ENCODE results near the gene NFATC2.
"Not testable (repeated sequence)": the region's sequence is repeated elsewhere in the genome, so short reads cannot be mapped to it uniquely, and the experiment has no call there.

Gene NFATC2

GRCh38 chr20:51469578-51470498 lies 72.7 kb downstream of the NFATC2 start:
- H3K27ac ChIP-seq (ENCODE audit: low read length), result peak overlapping the region; percentile 64
- peaks cover 22% of the 10 kb centered on the region for H3K4me1 ChIP-seq (ENCODE audit: control insufficient read depth, insufficient read depth, low read length)
- H3K4me3 ChIP-seq (ENCODE audit: low read length in 2 of 2), result no peak overlapping the region
- no peaks in the 10 kb centered on the region for H3K27me3 ChIP-seq (ENCODE audit: control insufficient read depth in 1 of 2, insufficient read depth in 2 of 2, low read length in 2 of 2)
- no peak overlapping the region for H3K9ac ChIP-seq (ENCODE audit: low read length in 2 of 2)
- H3K9me3 ChIP-seq (ENCODE audit: control insufficient read depth in 2 of 2, low read length in 2 of 2), result no peaks in the 10 kb centered on the region
- H3K36me3 ChIP-seq (ENCODE audit: control insufficient read depth in 2 of 2, insufficient read depth in 2 of 2, low read length in 2 of 2), result peaks cover 0 to 2% of the 10 kb centered on the region in 2 donors

DNA sequence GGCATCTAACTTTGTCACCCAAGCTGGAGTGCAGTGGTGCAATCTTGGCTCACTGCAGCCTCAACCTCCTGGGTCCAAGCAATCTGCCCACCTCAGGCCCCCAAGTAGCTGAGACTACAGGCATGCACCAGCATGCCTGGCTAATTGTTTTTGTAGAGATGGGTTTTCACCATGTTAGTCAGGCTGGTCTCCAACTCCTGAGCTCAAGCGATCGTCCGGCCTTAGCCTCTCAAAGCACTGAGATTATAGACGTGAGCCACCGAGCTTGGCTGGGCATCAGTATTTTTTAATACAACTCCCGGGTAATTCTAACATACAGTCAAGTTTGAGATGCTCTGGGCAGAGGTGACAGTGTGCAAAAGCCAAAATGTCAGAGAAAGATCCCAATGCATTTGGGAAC lies 73.5 kb downstream of the NFATC2 start:
- H3K9ac ChIP-seq (ENCODE audit: low read length in 2 of 2), result no peak overlapping the region
- no peaks in the 10 kb centered on the region for H3K27me3 ChIP-seq (ENCODE audit: control insufficient read depth in 1 of 2, insufficient read depth in 2 of 2, low read length in 2 of 2)
- no peak overlapping the region for H3K4me3 ChIP-seq (ENCODE audit: low read length in 2 of 2)
- peaks cover 22% of the 10 kb centered on the region for H3K4me1 ChIP-seq (ENCODE audit: control insufficient read depth, insufficient read depth, low read length)
- H3K9me3 ChIP-seq (ENCODE audit: control insufficient read depth in 2 of 2, low read length in 2 of 2), result no peaks in the 10 kb centered on the region
- peaks cover 0 to 2% of the 10 kb centered on the region in 2 donors for H3K36me3 ChIP-seq (ENCODE audit: control insufficient read depth in 2 of 2, insufficient read depth in 2 of 2, low read length in 2 of 2)
- H3K27ac ChIP-seq (ENCODE audit: low read length), result peak overlapping the region; percentile 64

DNA sequence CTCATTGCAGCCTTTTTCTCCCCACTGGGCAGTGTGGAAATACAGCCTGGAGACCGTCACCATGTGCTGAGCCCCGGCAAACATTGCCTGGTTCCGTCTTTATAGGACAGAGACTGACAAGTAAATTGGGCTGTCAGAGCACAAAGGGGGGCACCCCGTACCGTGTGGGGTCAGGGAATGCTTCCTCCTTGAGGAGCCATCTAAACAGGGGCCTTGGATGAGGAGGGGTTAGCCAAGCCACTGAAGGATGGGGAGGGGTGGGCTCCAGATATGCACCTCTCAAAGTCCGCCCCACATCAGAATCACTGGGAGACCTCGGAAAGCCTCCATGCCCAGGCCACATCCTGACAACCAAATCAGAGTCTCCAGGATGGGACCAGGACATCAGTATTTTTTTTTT lies 73.9 kb downstream of the NFATC2 start:
- peak overlapping the region in 1 of 2 donors; percentile 11 for H3K9ac ChIP-seq (ENCODE audit: low read length in 2 of 2)
- H3K4me1 ChIP-seq (ENCODE audit: control insufficient read depth, insufficient read depth, low read length), result peaks cover 22% of the 10 kb centered on the region
- peak overlapping the region; percentile 60 for H3K27ac ChIP-seq (ENCODE audit: low read length)
- H3K36me3 ChIP-seq (ENCODE audit: control insufficient read depth in 2 of 2, insufficient read depth in 2 of 2, low read length in 2 of 2), result peaks cover 0 to 2% of the 10 kb centered on the region in 2 donors
- no peaks in the 10 kb centered on the region for H3K27me3 ChIP-seq (ENCODE audit: control insufficient read depth in 1 of 2, insufficient read depth in 2 of 2, low read length in 2 of 2)
- no peak overlapping the region for H3K4me3 ChIP-seq (ENCODE audit: low read length in 2 of 2)
- H3K9me3 ChIP-seq (ENCODE audit: control insufficient read depth in 2 of 2, low read length in 2 of 2), result no peaks in the 10 kb centered on the region

DNA sequence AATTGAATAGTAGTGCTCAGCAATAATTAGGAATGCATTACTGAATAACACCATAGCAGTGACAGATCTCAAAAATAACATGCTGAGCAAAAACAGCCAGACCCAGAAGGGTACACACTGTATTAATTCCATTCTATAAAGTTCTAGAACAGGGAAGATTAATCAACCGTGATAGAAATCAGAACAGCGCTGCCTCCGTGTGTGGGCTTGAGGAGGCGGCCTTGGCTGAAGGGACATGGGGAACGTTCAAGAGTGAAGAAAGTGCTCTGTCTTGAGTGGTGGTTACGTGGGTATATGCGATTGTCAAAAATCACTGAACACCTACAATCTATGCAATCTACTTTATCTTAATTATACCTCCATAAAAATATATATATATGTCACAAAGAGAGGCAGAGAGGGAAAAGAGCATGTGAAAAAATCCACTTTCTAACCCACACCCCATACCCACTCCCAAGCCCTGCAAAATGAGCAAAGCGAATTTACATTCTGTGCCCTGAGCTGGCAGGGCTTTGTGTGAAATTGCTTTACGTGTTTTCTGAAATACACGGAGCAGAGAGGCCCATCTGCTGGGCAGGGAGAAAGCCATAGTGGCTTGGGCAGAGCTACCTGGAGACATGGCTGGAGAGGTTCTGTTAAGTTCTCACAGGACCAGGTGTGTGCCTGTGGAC lies 74.4 kb downstream of the NFATC2 start:
- Histone ChIP-seq H3K27ac (ENCODE audit: low read length) (peak overlapping the region; percentile 60), H3K4me1 (ENCODE audit: control insufficient read depth, insufficient read depth, low read length) (peaks cover 26% of the 10 kb centered on the region), H3K9ac (ENCODE audit: low read length in 2 of 2) (peak overlapping the region in 1 of 2 donors; percentile 11), H3K9me3 (ENCODE audit: control insufficient read depth in 2 of 2, low read length in 2 of 2) (no peaks in the 10 kb centered on the region), H3K4me3 (ENCODE audit: low read length in 2 of 2) (no peak overlapping the region), H3K27me3 (ENCODE audit: control insufficient read depth in 1 of 2, insufficient read depth in 2 of 2, low read length in 2 of 2) (no peaks in the 10 kb centered on the region), H3K36me3 (ENCODE audit: control insufficient read depth in 2 of 2, insufficient read depth in 2 of 2, low read length in 2 of 2) (peaks cover 0 to 2% of the 10 kb centered on the region in 2 donors)

- H3K27me3 ChIP-seq (ENCODE audit: control insufficient read depth in 1 of 2, insufficient read depth in 2 of 2, low read length in 2 of 2), result no peaks in the 10 kb centered on the region
- peaks cover 19% of the 10 kb centered on the region for H3K4me1 ChIP-seq (ENCODE audit: control insufficient read depth, insufficient read depth, low read length)
- no peaks in the 10 kb centered on the region for H3K9me3 ChIP-seq (ENCODE audit: control insufficient read depth in 2 of 2, low read length in 2 of 2)
- H3K36me3 ChIP-seq (ENCODE audit: control insufficient read depth in 2 of 2, insufficient read depth in 2 of 2, low read length in 2 of 2), result no peaks in the 10 kb centered on the region
- no peak overlapping the region for H3K4me3 ChIP-seq (ENCODE audit: low read length in 2 of 2)
- no peak overlapping the region for H3K27ac ChIP-seq (ENCODE audit: low read length)
- H3K9ac ChIP-seq (ENCODE audit: low read length in 2 of 2), result peak overlapping the region in 1 of 2 donors; percentile 60
Observed at GRCh38 chr20:51463998-51464397, 78.5 kb downstream of the NFATC2 start.

GRCh38 chr20:51463560-51463959 lies 79.0 kb downstream of the NFATC2 start:
- Histone ChIP-seq H3K4me3 (ENCODE audit: low read length in 2 of 2) (no peak overlapping the region), H3K9ac (ENCODE audit: low read length in 2 of 2) (peak overlapping the region in 1 of 2 donors; percentile 60), H3K27ac (ENCODE audit: low read length) (no peak overlapping the region), H3K27me3 (ENCODE audit: control insufficient read depth in 1 of 2, insufficient read depth in 2 of 2, low read length in 2 of 2) (no peaks in the 10 kb centered on the region), H3K4me1 (ENCODE audit: control insufficient read depth, insufficient read depth, low read length) (peaks cover 15% of the 10 kb centered on the region), H3K36me3 (ENCODE audit: control insufficient read depth in 2 of 2, insufficient read depth in 2 of 2, low read length in 2 of 2) (no peaks in the 10 kb centered on the region), H3K9me3 (ENCODE audit: control insufficient read depth in 2 of 2, low read length in 2 of 2) (no peaks in the 10 kb centered on the region)

- Histone ChIP-seq H3K4me3 (ENCODE audit: low read length in 2 of 2) (peak overlapping the region in 1 of 2 donors; percentile 40), H3K9ac (ENCODE audit: low read length in 2 of 2) (peak overlapping the region in 1 of 2 donors; percentile 60), H3K9me3 (ENCODE audit: control insufficient read depth in 2 of 2, low read length in 2 of 2) (no peaks in the 10 kb centered on the region), H3K36me3 (ENCODE audit: control insufficient read depth in 2 of 2, insufficient read depth in 2 of 2, low read length in 2 of 2) (no peaks in the 10 kb centered on the region), H3K27me3 (ENCODE audit: control insufficient read depth in 1 of 2, insufficient read depth in 2 of 2, low read length in 2 of 2) (no peaks in the 10 kb centered on the region), H3K27ac (ENCODE audit: low read length) (peak overlapping the region; percentile 18), H3K4me1 (ENCODE audit: control insufficient read depth, insufficient read depth, low read length) (peaks cover 14% of the 10 kb centered on the region)
Observed at GRCh38 chr20:51462566-51463276, 79.8 kb downstream of the NFATC2 start.

DNA sequence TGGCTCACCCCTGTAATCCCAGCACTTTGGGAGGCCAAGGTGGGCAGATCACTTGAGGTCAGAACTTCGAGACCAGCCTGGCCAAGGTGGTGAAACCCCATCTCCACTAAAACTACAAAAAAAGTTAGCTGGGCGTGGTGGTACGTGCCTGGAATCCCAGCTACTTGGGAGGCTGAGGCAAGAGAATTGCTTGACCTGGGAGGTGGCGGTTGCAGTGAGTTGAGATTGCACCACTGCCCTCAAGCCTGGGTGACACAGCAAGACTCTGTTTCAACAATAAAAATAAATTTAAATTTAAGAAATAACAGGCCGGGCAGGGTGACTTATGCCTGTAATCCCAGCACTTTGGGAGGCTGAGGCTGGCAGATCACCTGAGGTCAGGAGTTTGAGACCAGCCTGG lies 80.7 kb downstream of the NFATC2 start:
- H3K9ac ChIP-seq (ENCODE audit: low read length in 2 of 2); H3K36me3 ChIP-seq (ENCODE audit: control insufficient read depth in 2 of 2, insufficient read depth in 2 of 2, low read length in 2 of 2); H3K9me3 ChIP-seq (ENCODE audit: control insufficient read depth in 2 of 2, low read length in 2 of 2); H3K27ac ChIP-seq (ENCODE audit: low read length); H3K27me3 ChIP-seq (ENCODE audit: control insufficient read depth in 1 of 2, insufficient read depth in 2 of 2, low read length in 2 of 2); H3K4me3 ChIP-seq (ENCODE audit: low read length in 2 of 2): not testable (repeated sequence)
- H3K4me1 ChIP-seq (ENCODE audit: control insufficient read depth, insufficient read depth, low read length), result peaks cover 22% of the 10 kb centered on the region

DNA sequence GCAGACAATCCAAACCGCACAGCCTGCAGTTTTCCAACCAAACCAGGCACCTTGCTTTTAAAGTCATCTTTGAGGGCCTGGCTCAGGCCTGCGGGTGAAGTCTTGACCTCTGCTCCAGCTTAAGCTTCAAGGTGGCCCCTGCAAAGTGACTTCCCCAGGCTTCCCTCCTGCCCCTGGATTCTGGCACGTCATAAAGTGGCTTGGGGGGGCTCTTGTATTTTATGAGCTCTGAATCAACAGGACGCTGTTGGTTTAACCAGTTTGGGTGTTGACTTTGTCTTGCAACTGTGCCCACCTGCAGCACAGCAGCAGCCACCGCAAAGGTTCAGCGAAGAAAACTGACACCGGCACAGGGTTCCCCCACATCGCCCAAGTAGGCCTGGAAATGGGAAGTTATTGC lies 81.2 kb downstream of the NFATC2 start:
- H3K9me3 ChIP-seq (ENCODE audit: control insufficient read depth in 2 of 2, low read length in 2 of 2), result no peaks in the 10 kb centered on the region
- no peak overlapping the region for H3K4me3 ChIP-seq (ENCODE audit: low read length in 2 of 2)
- no peaks in the 10 kb centered on the region for H3K27me3 ChIP-seq (ENCODE audit: control insufficient read depth in 1 of 2, insufficient read depth in 2 of 2, low read length in 2 of 2)
- no peak overlapping the region for H3K9ac ChIP-seq (ENCODE audit: low read length in 2 of 2)
- H3K4me1 ChIP-seq (ENCODE audit: control insufficient read depth, insufficient read depth, low read length), result peaks cover 28% of the 10 kb centered on the region
- no peak overlapping the region for H3K27ac ChIP-seq (ENCODE audit: low read length)
- no peaks in the 10 kb centered on the region for H3K36me3 ChIP-seq (ENCODE audit: control insufficient read depth in 2 of 2, insufficient read depth in 2 of 2, low read length in 2 of 2)

DNA sequence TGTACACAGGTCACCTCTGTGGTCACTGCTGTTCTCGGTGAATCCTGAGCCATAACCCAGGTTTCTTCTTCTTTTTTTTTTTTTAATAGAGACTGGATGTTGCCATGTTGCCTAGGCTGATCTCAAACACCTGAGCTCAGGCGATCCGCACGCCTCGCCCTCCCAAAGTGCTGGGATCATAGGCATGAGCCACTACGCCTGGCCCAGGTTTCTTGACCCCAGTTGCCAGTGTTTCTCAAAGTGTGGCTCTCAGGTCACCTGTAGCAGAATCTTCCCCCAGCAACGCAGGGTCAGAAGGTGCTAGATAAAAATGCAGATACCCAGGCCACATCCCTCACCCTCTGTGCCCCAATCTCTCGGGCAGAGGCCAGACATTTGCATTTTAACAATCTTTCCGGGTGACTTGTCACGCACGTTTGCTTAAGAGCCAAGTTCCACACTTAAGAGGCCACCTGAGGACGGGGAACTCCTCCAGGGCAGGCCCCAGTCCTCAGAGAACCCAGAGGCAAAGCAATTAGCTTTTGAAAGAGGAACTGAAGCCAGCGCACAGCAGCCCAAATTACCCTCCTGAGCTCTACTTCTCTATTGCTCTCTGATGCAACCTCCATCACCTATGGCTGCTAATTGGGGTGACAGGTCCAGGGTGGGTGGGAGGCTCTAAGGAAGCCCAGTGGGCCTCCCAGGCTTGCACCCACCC lies 81.8 kb downstream of the NFATC2 start:
- Histone ChIP-seq H3K9ac (ENCODE audit: low read length in 2 of 2) (no peak overlapping the region), H3K4me3 (ENCODE audit: low read length in 2 of 2) (no peak overlapping the region), H3K27me3 (ENCODE audit: control insufficient read depth in 1 of 2, insufficient read depth in 2 of 2, low read length in 2 of 2) (no peaks in the 10 kb centered on the region), H3K27ac (ENCODE audit: low read length) (no peak overlapping the region), H3K9me3 (ENCODE audit: control insufficient read depth in 2 of 2, low read length in 2 of 2) (no peaks in the 10 kb centered on the region), H3K4me1 (ENCODE audit: control insufficient read depth, insufficient read depth, low read length) (peaks cover 32% of the 10 kb centered on the region), H3K36me3 (ENCODE audit: control insufficient read depth in 2 of 2, insufficient read depth in 2 of 2, low read length in 2 of 2) (no peaks in the 10 kb centered on the region)

All from stomach smooth muscle (tissue), 2 donors.